Measurements from ENCODE around the gene AK2.
A peak's percentile ranks its signal among the peaks of the same experiment; 100 is the strongest.

The AK2 gene

GRCh38 chr1:33080885-33081553 lies 44.3 kb upstream of the AK2 start, which contains the start of gene AZIN2:
Gene AZIN2 (plus strand): TSS chr1:33081153. CDS start chr1:33082250, 1,097 bp downstream.
- ChIA-PET POLR2A (interaction anchor here (0.6 to 1.5 kb wide), 9 partner anchors 8 to 199 kb away, joined by 3 to 8 read pairs (median 4); partner anchors contain the start of gene RNF19B), CTCF (no interaction called here)
- TF ChIP-seq PKNOX1 (IDR thresholded peaks at IDR 0.05) (peak; percentile 82), LEF1 (IDR thresholded peaks at IDR 0.05; ENCODE audit: borderline replicate concordance) (no peak), CTBP1 (IDR thresholded peaks at IDR 0.05; ENCODE audit: borderline replicate concordance) (no peak), NFRKB (IDR thresholded peaks at IDR 0.05) (no peak), SP1 (IDR thresholded peaks at IDR 0.05) (no peak)
- peak; percentile 100 for DNase-seq (ENCODE audit: extremely low spot score)

GRCh38 chr1:33080373-33080772 lies 43.7 kb upstream of the AK2 start:
- CTCF ChIA-PET = no interaction called here
- TF ChIP-seq TARDBP (IDR thresholded peaks at IDR 0.05) (no peak), ELF4 (IDR thresholded peaks at IDR 0.05) (no peak), SP1 (IDR thresholded peaks at IDR 0.05) (no peak), BHLHE40 (IDR thresholded peaks at IDR 0.05; ENCODE audit: borderline replicate concordance) (no peak), SUZ12 (IDR thresholded peaks at IDR 0.05) (no peak), PKNOX1 (IDR thresholded peaks at IDR 0.05) (no peak), NFRKB (IDR thresholded peaks at IDR 0.05) (no peak)
- DNase-seq (ENCODE audit: extremely low spot score) = no peak
- POLR2A ChIA-PET = interaction anchor here (0.6 to 1.5 kb wide), 7 partner anchors 20 to 198 kb away, joined by 3 to 8 read pairs (median 3); partner anchors contain the start of gene RNF19B

- CTCF ChIA-PET = interaction anchor here (1.1 kb wide), 1 partner anchor 18 kb away, joined by 3 read pairs; no protein-coding TSS in a partner anchor
- no peak for DNase-seq (ENCODE audit: extremely low spot score)
- no peak for TF ChIP-seq ELF4 (IDR thresholded peaks at IDR 0.05)
- no peak for TF ChIP-seq SUZ12 (IDR thresholded peaks at IDR 0.05)
- TF ChIP-seq LEF1 (IDR thresholded peaks at IDR 0.05; ENCODE audit: borderline replicate concordance) = no peak
- TF ChIP-seq CTBP1 (IDR thresholded peaks at IDR 0.05; ENCODE audit: borderline replicate concordance) = no peak
- TF ChIP-seq ZNF384 (IDR thresholded peaks at IDR 0.05) = no peak
- no peak for TF ChIP-seq FOXK2 (IDR thresholded peaks at IDR 0.05)
- no peak for TF ChIP-seq SP1 (IDR thresholded peaks at IDR 0.05)
- TF ChIP-seq ARNT (IDR thresholded peaks at IDR 0.05) = no peak
- TF ChIP-seq FOXM1 (IDR thresholded peaks at IDR 0.05; ENCODE audit: borderline replicate concordance) = no peak
- TF ChIP-seq FOXA1 (IDR thresholded peaks at IDR 0.05) = no peak
- no peak for TF ChIP-seq BHLHE40 (IDR thresholded peaks at IDR 0.05; ENCODE audit: borderline replicate concordance)
- TF ChIP-seq L3MBTL2 (conservative IDR thresholded peaks at IDR 0.05) = no peak
- TF ChIP-seq TARDBP (IDR thresholded peaks at IDR 0.05) = no peak
- no peak for TF ChIP-seq NFRKB (IDR thresholded peaks at IDR 0.05)
- TF ChIP-seq PKNOX1 (IDR thresholded peaks at IDR 0.05) = no peak
- POLR2A ChIA-PET = no interaction called here
Measured at GRCh38 chr1:33078030-33078591, 41.4 kb upstream of the AK2 start.

- DNase-seq (ENCODE audit: extremely low spot score) = no peak
- CTCF ChIA-PET = interaction anchor here (0.6 to 1.0 kb wide), 3 partner anchors 20 to 365 kb away, joined by 3 to 4 read pairs (median 3); no protein-coding TSS in a partner anchor
- TF ChIP-seq SP1 (IDR thresholded peaks at IDR 0.05) (no peak), LEF1 (IDR thresholded peaks at IDR 0.05; ENCODE audit: borderline replicate concordance) (no peak), TARDBP (IDR thresholded peaks at IDR 0.05) (no peak), FOXK2 (IDR thresholded peaks at IDR 0.05) (no peak), L3MBTL2 (conservative IDR thresholded peaks at IDR 0.05) (no peak), PKNOX1 (IDR thresholded peaks at IDR 0.05) (no peak), BHLHE40 (IDR thresholded peaks at IDR 0.05; ENCODE audit: borderline replicate concordance) (no peak), HDGF (IDR thresholded peaks at IDR 0.05; ENCODE audit: borderline replicate concordance) (no peak), CTBP1 (IDR thresholded peaks at IDR 0.05; ENCODE audit: borderline replicate concordance) (no peak), NFRKB (IDR thresholded peaks at IDR 0.05) (no peak)
- POLR2A ChIA-PET = interaction anchor here (0.6 kb wide), 1 partner anchor 155 kb away, joined by 3 read pairs; no protein-coding TSS in a partner anchor
Measured at GRCh38 chr1:33074193-33074945, 37.7 kb upstream of the AK2 start.

GRCh38 chr1:33072707-33073106 lies 36.0 kb upstream of the AK2 start:
- ChIA-PET POLR2A (no interaction called here), CTCF (no interaction called here)
- no peak for DNase-seq (ENCODE audit: extremely low spot score)
- no peak for TF ChIP-seq ARNT (IDR thresholded peaks at IDR 0.05)
- no peak for TF ChIP-seq FOXM1 (IDR thresholded peaks at IDR 0.05; ENCODE audit: borderline replicate concordance)
- TF ChIP-seq SP1 (IDR thresholded peaks at IDR 0.05) = no peak
- TF ChIP-seq ZNF384 (IDR thresholded peaks at IDR 0.05) = no peak
- no peak for TF ChIP-seq NFRKB (IDR thresholded peaks at IDR 0.05)
- no peak for TF ChIP-seq SUZ12 (IDR thresholded peaks at IDR 0.05)
- no peak for TF ChIP-seq HDGF (IDR thresholded peaks at IDR 0.05; ENCODE audit: borderline replicate concordance)
- no peak for TF ChIP-seq FOXA1 (IDR thresholded peaks at IDR 0.05)
- no peak for TF ChIP-seq FOXK2 (IDR thresholded peaks at IDR 0.05)
